Heart left ventricle (tissue), 13 donors: ENCODE measurements around the gene HS3ST5.

Experiments
- CTCF ChIP-seq, 12 donors: fragments of 200-600 bp; sonication (generic) in 4 of 12; IDR thresholded peaks; one replicate each; pipeline versions ENCODE4 v1.5.0 to v1.8.0; 2018 to 2022; ENCODE audit warnings: antibody characterized with exemption in 12 of 12, mild to moderate bottlenecking in 5 of 12
- POLR2A ChIP-seq, 2 donors: fragments of 450-650 bp; IDR thresholded peaks; one replicate each; pipeline ENCODE4 v1.6.1; 2017; ENCODE audit warnings: antibody characterized with exemption in 2 of 2, mild to moderate bottlenecking in 2 of 2, moderate library complexity in 2 of 2
- donor health status: ischemic (EF 13 %, LVEDD 7.1; RV severe dilation, severe dysfunction).
- donor health status: DM: no; HTN: yes; CAD: no.
- donor health status: DM: no; HTN: no; CAD: no.
- donor health status: ischemic (EF 25% LVEDD 6.9; RV normal size, moderate dysfunction).
- donor health status: ischemic (EF 25% LVEDD 5.7; RV mildly dilated, moderate dysfunction).
- donor health status: ischemic (EF 35%, LVEDD 5.7; RV mildly dilated, moderate dysfunction).
- donor health status: nonischemic (EF 11% LVEDD 7.7; RV severe dilation, severe dysfunction).
- donor health status: DM: yes; HTN: yes; CAD: no.
- donor health status: PGD.
- donor health status: ischemic (EF 29% LVEDD 5.4; RV normal size, mild dysfunction).
- donor health status: nonischemic (EF 23%, LVEDD 6.1; RV moderate dilation, normal function).

GRCh38 chr6:114092943-114093342 is 249.9 kb downstream of the HS3ST5 start:
- TF ChIP-seq CTCF (IDR thresholded peaks at IDR 0.05) (no peak), POLR2A (IDR thresholded peaks at IDR 0.05) (no peak)
